ENCODE results near the gene SLC6A17.
A peak's percentile ranks its signal among the peaks of the same experiment; 100 is the strongest.

Gene SLC6A17

DNA sequence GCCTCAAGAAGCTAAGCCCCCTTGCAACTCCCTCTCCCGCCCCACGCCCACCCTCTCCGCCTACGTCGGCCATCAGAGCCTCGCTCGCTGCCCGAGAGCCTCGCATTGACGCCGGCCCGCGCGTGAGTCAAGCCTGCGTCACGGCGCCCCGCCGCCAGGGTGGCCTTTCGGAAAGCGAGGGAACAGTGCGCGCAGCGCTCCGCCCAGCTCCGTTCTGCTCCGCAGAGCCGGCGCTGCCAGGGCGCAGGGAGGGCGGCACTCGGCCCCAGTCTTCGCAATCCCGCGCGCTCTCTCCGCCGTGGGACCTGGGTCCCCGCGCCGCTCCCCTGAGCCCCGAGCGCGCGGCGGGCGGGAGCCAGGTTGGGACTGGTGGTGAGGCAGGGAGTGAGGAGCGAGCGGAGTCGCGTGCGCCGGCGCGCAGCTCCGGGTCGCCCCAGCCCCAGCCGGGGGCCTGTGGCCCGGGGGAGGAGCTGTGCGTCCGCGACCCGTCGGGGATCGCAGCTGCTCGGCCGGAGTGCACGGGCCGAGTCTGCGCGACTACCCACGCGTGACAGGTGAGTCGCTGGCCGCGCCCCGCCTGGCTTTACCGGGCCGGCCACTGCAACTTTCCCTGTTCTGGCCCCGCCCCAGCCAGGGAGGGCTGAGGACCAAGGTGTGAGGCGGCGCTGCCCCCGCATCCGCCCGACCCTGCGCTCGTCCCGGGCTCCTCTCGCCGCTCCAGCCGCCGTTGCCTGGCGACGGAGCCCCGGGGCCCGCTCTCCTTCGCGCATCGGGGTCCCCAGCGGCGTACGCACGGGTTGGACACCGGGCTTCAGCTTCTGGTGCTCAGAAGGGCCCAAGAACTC lies at the start of gene SLC6A17:
Gene SLC6A17, plus strand, starts transcription at position 165 of the 845 bp plus-strand sequence. CDS start 16,436 bp downstream, outside the sequence.
- Histone ChIP-seq H3K9me3 (ENCODE audit: low read length) (no peaks in the 10 kb centered on the region), H3K4me3 (ENCODE audit: low read length) (peak within 1 kb of the TSS; percentile 22), H2AFZ (ENCODE audit: low read depth, low read length) (no peak within 1 kb of the TSS), H3K36me3 (ENCODE audit: insufficient read depth, low read length) (no peaks in the 10 kb centered on the region), H3K27me3 (ENCODE audit: insufficient read depth, low read length) (peaks cover 84% of the 10 kb centered on the region), H3K4me1 (ENCODE audit: insufficient read depth, low read length) (peaks cover 4% of the 10 kb centered on the region)

DNA sequence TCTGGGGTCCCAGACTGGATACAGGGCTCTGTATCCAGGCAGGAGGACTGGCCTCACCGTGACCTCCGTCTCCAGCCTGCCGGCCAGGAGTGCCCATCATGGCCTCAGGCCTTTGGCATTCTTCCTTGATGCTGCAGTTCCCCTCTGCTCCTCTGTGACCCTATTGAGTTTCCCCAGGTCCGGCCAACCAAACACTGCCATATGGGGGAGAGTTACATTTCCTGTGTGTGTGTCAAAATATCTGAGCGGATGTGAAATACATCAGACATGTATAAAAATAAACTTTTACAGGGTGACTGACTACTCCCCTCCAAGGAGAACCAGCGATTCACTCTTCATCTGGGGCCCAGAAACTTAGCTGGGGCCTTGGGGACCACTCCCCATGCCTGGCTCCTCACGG lies 48.2 kb upstream of the SLC6A17 start:
- no peaks in the 10 kb centered on the region for H3K9me3 ChIP-seq (ENCODE audit: low read length)
- H3K36me3 ChIP-seq (ENCODE audit: insufficient read depth, low read length), result no peaks in the 10 kb centered on the region
- peaks cover 52% of the 10 kb centered on the region for H3K27me3 ChIP-seq (ENCODE audit: insufficient read depth, low read length)
- no peaks in the 10 kb centered on the region for H3K4me1 ChIP-seq (ENCODE audit: insufficient read depth, low read length)
- no peak overlapping the region for H3K4me3 ChIP-seq (ENCODE audit: low read length)
- no peak overlapping the region for H2AFZ ChIP-seq (ENCODE audit: low read depth, low read length)

DNA sequence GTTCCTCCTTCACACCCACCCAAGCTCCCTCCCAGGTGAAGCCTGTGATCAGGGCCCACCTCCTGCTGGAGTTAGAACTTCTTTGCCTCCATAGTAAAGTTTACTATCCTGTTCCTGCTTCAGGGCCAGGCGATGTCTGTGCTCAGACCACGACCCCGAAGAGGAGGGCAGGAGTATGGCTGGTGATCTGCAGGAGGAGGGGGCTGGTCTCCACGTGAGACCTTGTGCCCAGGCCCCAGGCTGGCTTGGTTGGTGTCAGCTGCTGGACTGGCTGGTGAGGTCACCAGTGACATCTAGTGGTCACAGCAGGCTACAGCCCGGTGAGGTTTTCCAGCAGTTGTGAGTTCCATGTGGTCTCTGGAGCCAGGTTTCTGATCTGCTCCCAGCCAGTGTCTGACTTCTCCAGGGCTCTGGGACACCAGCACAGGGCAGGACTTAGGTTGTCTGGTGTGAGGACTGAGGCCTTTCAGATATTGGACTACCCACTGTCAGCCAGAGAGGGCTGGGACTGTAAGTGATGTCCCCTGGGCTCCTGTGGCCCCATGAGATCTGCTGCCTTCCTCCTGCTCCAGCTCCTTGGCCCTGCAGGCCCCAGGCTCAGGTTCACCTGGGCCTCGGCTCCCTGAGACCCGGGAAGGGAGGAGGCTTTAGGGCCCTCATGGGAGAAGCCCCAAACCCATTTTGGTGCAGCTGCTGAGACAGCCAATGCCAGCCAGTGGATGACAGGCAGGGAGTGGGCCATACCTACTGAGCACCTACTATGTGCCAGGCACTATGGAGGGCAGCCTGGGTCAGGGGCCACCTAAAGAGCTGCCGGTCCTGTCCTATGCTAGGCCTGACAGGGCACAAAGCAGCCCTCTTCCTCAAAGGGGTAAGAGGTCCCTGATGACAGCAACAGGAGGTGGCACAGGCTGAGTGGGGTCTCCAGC lies 44.0 kb upstream of the SLC6A17 start:
- peaks cover 62% of the 10 kb centered on the region for H3K27me3 ChIP-seq (ENCODE audit: insufficient read depth, low read length)
- H3K9me3 ChIP-seq (ENCODE audit: low read length), result no peaks in the 10 kb centered on the region
- no peak overlapping the region for H2AFZ ChIP-seq (ENCODE audit: low read depth, low read length)
- H3K4me1 ChIP-seq (ENCODE audit: insufficient read depth, low read length), result no peaks in the 10 kb centered on the region
- H3K36me3 ChIP-seq (ENCODE audit: insufficient read depth, low read length), result no peaks in the 10 kb centered on the region
- no peak overlapping the region for H3K4me3 ChIP-seq (ENCODE audit: low read length)

DNA sequence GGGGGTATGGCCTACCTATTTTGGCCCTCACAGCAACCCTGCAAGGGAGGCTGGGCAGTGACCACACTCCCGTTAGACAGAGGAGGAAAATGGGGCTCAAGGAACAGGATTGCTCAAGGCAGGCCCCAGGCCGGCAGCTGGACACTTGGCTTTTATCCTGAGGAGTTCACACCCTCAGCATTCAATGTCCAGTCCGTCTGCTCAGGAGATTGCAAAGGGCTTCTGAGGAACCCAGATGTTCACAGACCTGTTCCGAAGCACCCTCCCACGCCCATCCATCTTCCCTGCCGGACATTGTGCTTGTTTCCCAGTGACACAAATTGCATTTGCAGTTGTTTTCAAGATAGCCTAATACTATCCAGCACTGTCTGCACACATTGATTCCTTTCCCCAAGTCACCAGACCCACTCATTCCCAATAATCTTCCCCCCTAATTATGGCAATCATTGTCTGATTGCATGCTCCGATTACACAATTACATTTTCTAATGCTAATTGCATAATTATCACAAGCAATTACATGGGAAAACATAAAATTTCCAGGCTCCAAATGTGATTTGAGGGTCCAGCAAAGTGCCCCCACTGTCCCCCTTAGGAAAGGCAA lies 42.3 kb upstream of the SLC6A17 start:
- H3K36me3 ChIP-seq (ENCODE audit: insufficient read depth, low read length), result no peaks in the 10 kb centered on the region
- H3K9me3 ChIP-seq (ENCODE audit: low read length), result no peaks in the 10 kb centered on the region
- peaks cover 61% of the 10 kb centered on the region for H3K27me3 ChIP-seq (ENCODE audit: insufficient read depth, low read length)
- no peak overlapping the region for H3K4me3 ChIP-seq (ENCODE audit: low read length)
- H2AFZ ChIP-seq (ENCODE audit: low read depth, low read length), result no peak overlapping the region
- H3K4me1 ChIP-seq (ENCODE audit: insufficient read depth, low read length), result no peaks in the 10 kb centered on the region

DNA sequence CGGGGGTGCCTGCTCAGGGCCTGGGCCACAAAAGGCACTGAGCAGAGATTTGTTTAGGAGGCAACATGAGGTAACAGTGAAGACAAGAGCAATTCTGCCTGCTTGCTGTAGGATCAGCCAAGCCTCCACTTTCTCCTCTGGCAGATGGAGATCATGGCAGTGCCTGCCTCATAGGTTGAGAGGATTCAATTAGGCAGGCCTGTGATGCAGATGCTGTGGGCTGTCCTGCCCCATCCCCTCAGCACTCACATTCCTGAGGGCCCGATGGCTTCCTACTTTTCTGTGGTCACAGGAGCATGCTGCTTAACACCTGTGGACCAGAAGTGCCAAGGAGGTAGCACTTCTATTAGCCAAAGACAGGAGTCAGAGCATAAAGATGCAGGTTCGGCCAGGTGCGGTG lies 39.2 kb upstream of the SLC6A17 start:
- Histone ChIP-seq H3K4me1 (ENCODE audit: insufficient read depth, low read length) (no peaks in the 10 kb centered on the region), H3K4me3 (ENCODE audit: low read length) (no peak overlapping the region), H3K9me3 (ENCODE audit: low read length) (no peaks in the 10 kb centered on the region), H3K36me3 (ENCODE audit: insufficient read depth, low read length) (no peaks in the 10 kb centered on the region), H3K27me3 (ENCODE audit: insufficient read depth, low read length) (peaks cover 75% of the 10 kb centered on the region), H2AFZ (ENCODE audit: low read depth, low read length) (no peak overlapping the region)

DNA sequence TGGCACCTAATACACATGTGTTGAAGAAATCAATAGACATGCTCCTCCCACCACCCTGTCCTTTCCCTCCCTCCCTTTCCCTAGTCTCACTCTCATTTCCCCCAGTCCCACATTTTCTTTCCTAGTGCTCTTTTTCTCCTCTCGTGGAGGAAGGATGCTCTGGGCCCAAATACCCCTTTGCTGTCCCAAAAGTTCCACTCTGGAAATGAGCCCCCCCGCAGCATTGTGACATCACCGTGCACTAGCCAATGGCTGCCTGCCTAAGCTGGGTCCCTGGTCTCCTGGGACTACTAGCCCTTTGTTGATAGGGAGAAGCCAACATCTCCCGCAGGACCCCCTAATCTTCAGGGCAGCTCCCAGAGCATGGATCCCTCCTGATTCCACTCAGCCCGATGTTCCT lies 38.2 kb upstream of the SLC6A17 start, which contains the start of gene UBL4B:
Gene UBL4B, plus strand, starts transcription at position 301 of the 400 bp plus-strand sequence. Its CDS starts 92 bp downstream, at position 393.
- no peaks in the 10 kb centered on the region for H3K4me1 ChIP-seq (ENCODE audit: insufficient read depth, low read length)
- H3K27me3 ChIP-seq (ENCODE audit: insufficient read depth, low read length), result peaks cover 67% of the 10 kb centered on the region
- no peaks in the 10 kb centered on the region for H3K36me3 ChIP-seq (ENCODE audit: insufficient read depth, low read length)
- H3K4me3 ChIP-seq (ENCODE audit: low read length), result no peak within 1 kb of the TSS
- no peak within 1 kb of the TSS for H2AFZ ChIP-seq (ENCODE audit: low read depth, low read length)
- no peaks in the 10 kb centered on the region for H3K9me3 ChIP-seq (ENCODE audit: low read length)

DNA sequence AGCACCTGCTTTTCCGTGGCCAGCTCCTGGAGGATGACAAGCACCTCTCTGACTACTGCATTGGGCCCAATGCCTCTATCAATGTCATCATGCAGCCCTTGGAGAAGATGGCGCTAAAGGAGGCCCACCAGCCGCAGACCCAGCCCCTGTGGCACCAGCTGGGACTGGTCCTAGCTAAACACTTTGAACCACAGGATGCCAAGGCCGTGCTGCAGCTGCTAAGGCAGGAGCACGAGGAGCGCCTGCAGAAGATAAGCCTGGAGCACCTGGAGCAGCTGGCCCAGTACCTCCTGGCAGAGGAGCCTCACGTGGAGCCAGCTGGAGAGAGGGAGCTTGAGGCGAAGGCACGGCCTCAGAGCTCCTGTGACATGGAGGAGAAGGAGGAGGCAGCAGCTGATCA lies 37.6 kb upstream of the SLC6A17 start:
- no peaks in the 10 kb centered on the region for H3K36me3 ChIP-seq (ENCODE audit: insufficient read depth, low read length)
- H2AFZ ChIP-seq (ENCODE audit: low read depth, low read length), result no peak overlapping the region
- peaks cover 66% of the 10 kb centered on the region for H3K27me3 ChIP-seq (ENCODE audit: insufficient read depth, low read length)
- H3K4me1 ChIP-seq (ENCODE audit: insufficient read depth, low read length), result no peaks in the 10 kb centered on the region
- H3K4me3 ChIP-seq (ENCODE audit: low read length), result no peak overlapping the region
- H3K9me3 ChIP-seq (ENCODE audit: low read length), result no peaks in the 10 kb centered on the region

DNA sequence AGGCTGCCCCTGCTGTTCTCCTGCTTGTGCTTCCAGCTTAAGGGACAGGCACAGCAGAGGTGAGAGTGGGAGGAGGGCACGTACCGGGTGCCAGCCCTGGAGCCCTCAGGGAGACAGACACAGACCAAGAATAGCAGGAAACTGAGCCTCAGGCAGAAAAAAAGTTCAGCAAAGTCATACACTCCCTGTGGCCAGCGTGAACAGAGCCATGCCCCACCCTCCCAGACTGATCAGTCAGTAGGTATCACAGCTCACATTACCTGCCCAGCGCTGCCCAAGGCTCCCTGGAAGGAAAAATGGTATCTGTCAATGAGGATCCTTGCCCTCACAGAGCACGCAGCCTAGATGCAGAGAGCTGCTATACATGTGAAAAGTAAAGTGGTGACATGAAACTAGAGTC lies 36.7 kb upstream of the SLC6A17 start:
- Histone ChIP-seq H3K27me3 (ENCODE audit: insufficient read depth, low read length) (peaks cover 59% of the 10 kb centered on the region), H2AFZ (ENCODE audit: low read depth, low read length) (no peak overlapping the region), H3K9me3 (ENCODE audit: low read length) (no peaks in the 10 kb centered on the region), H3K4me1 (ENCODE audit: insufficient read depth, low read length) (no peaks in the 10 kb centered on the region), H3K4me3 (ENCODE audit: low read length) (no peak overlapping the region), H3K36me3 (ENCODE audit: insufficient read depth, low read length) (no peaks in the 10 kb centered on the region)

DNA sequence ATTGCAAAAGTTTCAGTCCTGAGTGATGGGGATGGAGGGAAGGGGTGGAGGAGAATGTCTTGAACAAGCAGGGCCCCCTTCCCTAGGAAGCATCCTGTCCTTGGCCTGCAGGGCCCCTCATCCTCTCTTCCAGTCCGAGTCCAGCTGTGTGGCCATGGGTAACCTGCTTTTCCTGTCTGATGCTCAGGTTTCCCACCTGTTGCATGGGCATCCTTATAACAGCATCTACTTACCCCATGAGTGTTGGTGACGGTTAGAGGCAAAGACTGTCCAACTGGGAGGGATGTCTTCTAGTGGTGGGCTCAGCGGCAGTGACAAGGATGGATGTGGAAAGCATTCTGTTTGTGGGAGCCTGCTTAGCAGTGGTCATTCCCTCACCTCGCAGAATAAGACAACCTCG lies 36.1 kb upstream of the SLC6A17 start:
- Histone ChIP-seq H2AFZ (ENCODE audit: low read depth, low read length) (no peak overlapping the region), H3K4me3 (ENCODE audit: low read length) (no peak overlapping the region), H3K27me3 (ENCODE audit: insufficient read depth, low read length) (peaks cover 53% of the 10 kb centered on the region), H3K36me3 (ENCODE audit: insufficient read depth, low read length) (no peaks in the 10 kb centered on the region), H3K4me1 (ENCODE audit: insufficient read depth, low read length) (no peaks in the 10 kb centered on the region), H3K9me3 (ENCODE audit: low read length) (no peaks in the 10 kb centered on the region)

DNA sequence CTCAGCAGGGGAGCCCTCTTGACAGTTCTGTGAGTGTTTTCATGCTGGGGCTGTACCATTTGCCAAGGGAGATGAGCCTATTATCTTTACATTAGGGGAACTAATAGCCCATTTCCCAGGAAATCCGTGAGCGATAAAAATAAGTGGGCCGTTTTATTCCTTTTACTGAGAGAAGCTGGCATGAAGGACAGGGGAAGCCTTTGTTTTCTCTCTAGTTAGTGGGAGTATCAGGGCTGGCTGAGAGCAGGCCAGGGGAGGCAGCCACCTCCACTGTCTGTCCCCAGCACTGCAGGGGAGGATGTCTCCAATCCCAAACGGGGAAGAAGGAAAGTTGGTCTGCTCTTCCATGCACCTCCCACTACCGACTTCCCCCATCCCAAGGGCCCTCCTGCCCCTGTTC lies 35.5 kb upstream of the SLC6A17 start:
- no peaks in the 10 kb centered on the region for H3K36me3 ChIP-seq (ENCODE audit: insufficient read depth, low read length)
- H3K27me3 ChIP-seq (ENCODE audit: insufficient read depth, low read length), result peaks cover 52% of the 10 kb centered on the region
- H2AFZ ChIP-seq (ENCODE audit: low read depth, low read length), result no peak overlapping the region

DNA sequence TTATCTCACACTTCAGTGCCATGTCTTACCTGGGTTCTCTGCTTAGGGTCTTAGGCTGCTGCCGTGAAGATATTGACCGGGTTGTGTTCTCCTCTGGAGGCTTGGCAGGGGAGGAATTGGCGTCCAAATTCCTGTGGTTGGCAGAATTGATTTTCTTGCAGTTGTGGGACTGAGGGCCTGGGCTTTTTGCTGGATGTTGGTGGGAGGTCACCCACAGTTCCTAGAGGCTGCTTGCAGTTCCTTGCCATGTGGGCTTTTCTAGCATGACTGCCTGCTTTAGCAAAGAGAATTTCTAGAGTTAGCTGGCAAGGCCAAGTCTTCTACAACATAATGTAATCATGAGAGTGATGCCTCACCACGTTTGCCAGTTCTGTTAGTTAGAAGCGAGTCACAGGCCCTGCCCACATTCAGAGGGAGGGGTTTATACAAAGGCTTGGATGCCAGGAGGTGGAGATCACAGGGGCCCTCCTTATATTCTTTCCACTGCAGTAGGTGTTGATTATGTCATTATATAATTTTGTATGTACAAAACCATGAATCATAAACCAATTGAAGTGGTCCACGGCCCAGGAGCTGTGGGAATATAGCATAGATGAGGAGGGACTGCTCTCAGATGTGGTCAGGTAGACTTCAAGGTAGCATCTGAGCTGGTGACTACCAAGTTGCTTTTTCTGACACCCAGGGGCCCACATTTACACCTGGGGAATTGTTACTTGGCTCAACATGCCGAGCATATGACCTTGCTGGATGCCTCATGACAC lies 31.5 kb upstream of the SLC6A17 start:
- Histone ChIP-seq H3K27me3 (ENCODE audit: insufficient read depth, low read length) (peaks cover 19% of the 10 kb centered on the region), H3K4me1 (ENCODE audit: insufficient read depth, low read length) (no peaks in the 10 kb centered on the region), H3K36me3 (ENCODE audit: insufficient read depth, low read length) (no peaks in the 10 kb centered on the region), H3K4me3 (ENCODE audit: low read length) (no peak overlapping the region), H2AFZ (ENCODE audit: low read depth, low read length) (no peak overlapping the region), H3K9me3 (ENCODE audit: low read length) (no peaks in the 10 kb centered on the region)

More for the DNA sequence above, 35.5 kb upstream of the SLC6A17 start:
- no peaks in the 10 kb centered on the region for H3K4me1 ChIP-seq (ENCODE audit: insufficient read depth, low read length)
- no peak overlapping the region for H3K4me3 ChIP-seq (ENCODE audit: low read length)
- no peaks in the 10 kb centered on the region for H3K9me3 ChIP-seq (ENCODE audit: low read length)

DNA sequence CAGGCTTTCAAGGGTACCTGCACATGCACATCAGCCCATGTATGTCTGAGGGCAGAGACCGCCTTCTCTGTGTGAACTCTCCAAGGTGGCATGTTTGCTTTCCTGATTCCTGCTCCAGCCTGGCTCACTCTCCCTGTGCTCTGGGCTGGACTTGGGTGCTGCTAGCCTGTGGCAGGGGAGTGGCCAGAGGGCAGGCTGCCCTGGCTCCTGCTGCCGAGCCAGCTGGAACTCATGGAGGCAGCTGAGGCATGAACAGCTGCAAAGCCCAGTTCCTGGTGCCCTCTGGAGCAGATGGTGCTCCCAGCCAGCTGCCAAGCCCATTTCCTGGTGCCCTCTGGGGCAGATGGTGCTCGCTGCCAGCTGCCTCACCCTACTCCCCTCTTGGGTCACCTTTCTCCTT lies 30.5 kb upstream of the SLC6A17 start:
- Histone ChIP-seq H3K4me1 (ENCODE audit: insufficient read depth, low read length) (no peaks in the 10 kb centered on the region), H3K4me3 (ENCODE audit: low read length) (no peak overlapping the region), H2AFZ (ENCODE audit: low read depth, low read length) (no peak overlapping the region), H3K27me3 (ENCODE audit: insufficient read depth, low read length) (peaks cover 8% of the 10 kb centered on the region), H3K9me3 (ENCODE audit: low read length) (no peaks in the 10 kb centered on the region), H3K36me3 (ENCODE audit: insufficient read depth, low read length) (no peaks in the 10 kb centered on the region)

All from neuron (in vitro differentiated cells).